Activated naive CD8-positive, alpha-beta T cell treated with anti-CD3 and anti-CD28 coated beads for 36 hours (primary cell): ENCODE data around the gene ATP1A4. TPM values are rescaled to one million over a fixed set of nuclear protein-coding genes. Genes with fewer than 3 reads are reported as not detected.

ENCODE experiments used
- DNase-seq: peaks from one replicate; pipeline ENCODE4 v3.0.0; 2021
- H3K27ac Mint-ChIP-seq: one replicate; pipeline ENCODE4 v1.8.0; 2022; ENCODE audit warnings: mild to moderate bottlenecking, moderate library complexity, mixed read lengths
- H3K27me3 Mint-ChIP-seq: one replicate; pipeline ENCODE4 v1.8.0; 2022; ENCODE audit warnings: mild to moderate bottlenecking, mixed read lengths
- H3K36me3 Mint-ChIP-seq: one replicate; pipeline ENCODE4 v1.8.0; 2021; ENCODE audit warnings: mild to moderate bottlenecking, mixed read lengths
- H3K4me1 Mint-ChIP-seq: one replicate; pipeline ENCODE4 v1.8.0; 2021; ENCODE audit warnings: mixed read lengths
- H3K4me3 Mint-ChIP-seq: one replicate; pipeline ENCODE4 v1.8.0; 2022; ENCODE audit warnings: mild to moderate bottlenecking, moderate library complexity, mixed read lengths
- H3K9me3 Mint-ChIP-seq: one replicate; pipeline ENCODE4 v1.8.0; 2022; ENCODE audit warnings: mixed read lengths
- total RNA-seq, 2 experiments: library from RNA; stranded (reverse); gene quantifications; one replicate each; pipeline ENCODE4 v1.2.3, GENCODE V29; 2021

ATP1A4 gene
- total RNA-seq, 2 experiments from 2014 or later = not detected

- DNase-seq = no peak
- Mint-ChIP-seq H3K27me3 (no peaks in the 10 kb centered on the region), H3K27ac (no peak overlapping the region), H3K36me3 (no peaks in the 10 kb centered on the region), H3K4me1 (no peaks in the 10 kb centered on the region), H3K9me3 (no peaks in the 10 kb centered on the region), H3K4me3 (no peak overlapping the region)
Measured at GRCh38 chr1:160130486-160130885, 20.9 kb upstream of the ATP1A4 start.

- no peaks in the 10 kb centered on the region for H3K9me3 Mint-ChIP-seq
- no peaks in the 10 kb centered on the region for H3K4me1 Mint-ChIP-seq
- DNase-seq = no peak
- H3K27me3 Mint-ChIP-seq = no peaks in the 10 kb centered on the region
- no peak overlapping the region for H3K4me3 Mint-ChIP-seq
- no peak overlapping the region for H3K27ac Mint-ChIP-seq
- no peaks in the 10 kb centered on the region for H3K36me3 Mint-ChIP-seq
Measured at GRCh38 chr1:160130939-160131338, 20.5 kb upstream of the ATP1A4 start.

DNA sequence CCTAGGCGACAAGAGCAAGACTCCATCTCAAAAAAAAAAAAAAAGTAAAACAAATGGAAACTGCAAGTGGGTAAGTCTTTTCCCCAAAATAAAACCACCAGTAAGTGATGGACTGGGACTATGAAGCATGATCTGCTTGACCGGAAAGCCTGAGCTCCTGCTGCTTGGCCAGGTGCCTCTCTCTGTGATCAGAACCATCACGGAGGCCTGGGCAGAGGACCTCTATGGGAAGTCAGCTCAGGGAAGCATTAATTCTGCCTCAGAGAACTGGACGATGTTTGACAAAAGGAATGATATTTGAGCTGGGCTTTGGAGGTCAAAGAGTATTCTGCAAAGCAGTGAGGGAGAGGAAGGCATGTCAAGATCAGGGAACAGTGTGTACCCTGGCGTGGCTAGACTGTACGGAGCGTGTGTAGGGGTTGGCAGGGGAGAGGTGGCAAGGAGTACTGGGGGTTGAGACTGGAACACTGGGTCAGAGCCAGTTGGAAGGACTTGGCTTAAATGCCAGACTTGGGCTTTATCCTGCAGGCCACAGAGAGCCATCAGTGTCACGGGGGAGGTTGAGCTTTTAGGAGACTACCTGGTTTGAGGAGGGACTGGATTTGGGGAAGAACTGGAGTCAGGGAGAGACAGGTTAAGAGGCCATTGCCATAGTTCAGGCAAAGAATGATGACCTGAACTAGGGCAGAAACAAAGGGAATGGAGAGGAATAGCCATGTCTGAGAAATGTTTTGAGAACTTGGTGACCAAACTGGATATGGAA lies 19.4 kb upstream of the ATP1A4 start:
- no peak for DNase-seq
- Mint-ChIP-seq H3K27ac (no peak overlapping the region), H3K9me3 (no peaks in the 10 kb centered on the region), H3K4me3 (no peak overlapping the region), H3K4me1 (no peaks in the 10 kb centered on the region), H3K27me3 (no peaks in the 10 kb centered on the region), H3K36me3 (no peaks in the 10 kb centered on the region)

- no peak overlapping the region for H3K27ac Mint-ChIP-seq
- H3K36me3 Mint-ChIP-seq = no peaks in the 10 kb centered on the region
- no peaks in the 10 kb centered on the region for H3K9me3 Mint-ChIP-seq
- DNase-seq = no peak
- H3K4me1 Mint-ChIP-seq = no peaks in the 10 kb centered on the region
- no peaks in the 10 kb centered on the region for H3K27me3 Mint-ChIP-seq
- no peak overlapping the region for H3K4me3 Mint-ChIP-seq
Measured at GRCh38 chr1:160133990-160134770, 17.2 kb upstream of the ATP1A4 start.

DNA sequence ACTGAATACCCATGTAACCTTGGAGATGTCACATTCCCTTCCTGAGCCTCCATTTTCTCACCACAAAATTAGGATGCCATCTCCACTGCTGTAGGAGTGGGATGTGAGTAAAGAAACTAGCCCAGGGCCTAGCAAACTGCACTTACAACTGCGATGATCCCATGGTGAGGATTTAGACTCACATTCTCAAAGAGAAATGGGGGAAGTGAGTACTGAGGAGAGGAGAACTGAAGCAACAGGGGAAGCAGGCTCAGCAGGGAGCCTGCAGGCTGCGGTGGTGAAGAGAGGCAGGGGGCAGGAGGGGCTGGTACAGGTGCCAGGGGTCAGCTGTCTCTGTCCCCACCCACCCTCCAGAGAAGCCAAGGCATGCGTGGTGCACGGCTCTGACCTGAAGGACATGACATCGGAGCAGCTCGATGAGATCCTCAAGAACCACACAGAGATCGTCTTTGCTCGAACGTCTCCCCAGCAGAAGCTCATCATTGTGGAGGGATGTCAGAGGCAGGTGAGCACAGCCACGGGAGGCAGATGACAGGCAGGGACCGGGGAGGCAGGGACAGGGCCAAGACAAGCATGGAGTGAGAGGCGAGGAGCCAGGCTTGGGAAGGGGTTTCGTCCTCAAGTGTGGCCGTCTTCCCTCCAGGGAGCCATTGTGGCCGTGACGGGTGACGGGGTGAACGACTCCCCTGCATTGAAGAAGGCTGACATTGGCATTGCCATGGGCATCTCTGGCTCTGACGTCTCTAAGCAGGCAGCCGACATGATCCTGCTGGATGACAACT lies 16.4 kb upstream of the ATP1A4 start:
- Mint-ChIP-seq H3K27ac (no peak overlapping the region), H3K27me3 (no peaks in the 10 kb centered on the region), H3K36me3 (no peaks in the 10 kb centered on the region), H3K4me1 (no peaks in the 10 kb centered on the region), H3K9me3 (no peaks in the 10 kb centered on the region), H3K4me3 (no peak overlapping the region)
- no peak for DNase-seq

DNA sequence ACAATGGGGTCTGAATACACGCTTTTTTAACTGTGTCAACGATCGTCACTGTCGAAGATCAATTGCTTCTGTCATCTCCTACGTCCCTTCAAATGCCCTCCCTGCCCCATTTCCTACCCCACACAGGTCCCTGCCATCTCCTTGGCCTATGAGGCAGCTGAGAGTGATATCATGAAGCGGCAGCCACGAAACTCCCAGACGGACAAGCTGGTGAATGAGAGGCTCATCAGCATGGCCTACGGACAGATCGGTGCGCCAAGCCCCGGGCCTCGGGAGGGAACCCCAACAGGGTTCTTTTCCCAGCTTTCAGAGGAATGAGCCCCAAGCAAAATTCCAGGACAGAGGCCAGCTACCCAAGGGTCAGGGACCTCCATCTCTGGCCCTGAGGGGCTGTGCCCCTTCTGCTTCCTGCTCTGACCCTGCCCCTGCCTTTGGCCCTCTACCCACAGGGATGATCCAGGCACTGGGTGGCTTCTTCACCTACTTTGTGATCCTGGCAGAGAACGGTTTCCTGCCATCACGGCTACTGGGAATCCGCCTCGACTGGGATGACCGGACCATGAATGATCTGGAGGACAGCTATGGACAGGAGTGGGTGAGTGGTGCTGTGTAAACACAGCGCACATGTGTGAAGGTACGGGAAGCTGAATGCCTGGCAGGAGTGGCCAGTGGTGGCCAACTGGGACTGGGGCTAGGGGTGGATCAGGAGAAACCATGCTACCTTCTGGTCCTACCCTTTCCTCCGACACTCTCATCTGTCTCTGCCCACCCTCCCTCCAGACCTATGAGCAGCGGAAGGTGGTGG lies 15.1 kb upstream of the ATP1A4 start:
- Mint-ChIP-seq H3K4me3 (no peak overlapping the region), H3K27ac (no peak overlapping the region), H3K36me3 (no peaks in the 10 kb centered on the region), H3K4me1 (no peaks in the 10 kb centered on the region), H3K9me3 (no peaks in the 10 kb centered on the region), H3K27me3 (no peaks in the 10 kb centered on the region)
- DNase-seq = no peak

GRCh38 chr1:160136926-160137200 lies 14.5 kb upstream of the ATP1A4 start:
- H3K9me3 Mint-ChIP-seq = no peaks in the 10 kb centered on the region
- peaks cover under 1% of the 10 kb centered on the region for H3K27me3 Mint-ChIP-seq
- H3K4me3 Mint-ChIP-seq = no peak overlapping the region
- no peaks in the 10 kb centered on the region for H3K36me3 Mint-ChIP-seq
- no peak overlapping the region for H3K27ac Mint-ChIP-seq
- no peaks in the 10 kb centered on the region for H3K4me1 Mint-ChIP-seq
- no peak for DNase-seq

DNA sequence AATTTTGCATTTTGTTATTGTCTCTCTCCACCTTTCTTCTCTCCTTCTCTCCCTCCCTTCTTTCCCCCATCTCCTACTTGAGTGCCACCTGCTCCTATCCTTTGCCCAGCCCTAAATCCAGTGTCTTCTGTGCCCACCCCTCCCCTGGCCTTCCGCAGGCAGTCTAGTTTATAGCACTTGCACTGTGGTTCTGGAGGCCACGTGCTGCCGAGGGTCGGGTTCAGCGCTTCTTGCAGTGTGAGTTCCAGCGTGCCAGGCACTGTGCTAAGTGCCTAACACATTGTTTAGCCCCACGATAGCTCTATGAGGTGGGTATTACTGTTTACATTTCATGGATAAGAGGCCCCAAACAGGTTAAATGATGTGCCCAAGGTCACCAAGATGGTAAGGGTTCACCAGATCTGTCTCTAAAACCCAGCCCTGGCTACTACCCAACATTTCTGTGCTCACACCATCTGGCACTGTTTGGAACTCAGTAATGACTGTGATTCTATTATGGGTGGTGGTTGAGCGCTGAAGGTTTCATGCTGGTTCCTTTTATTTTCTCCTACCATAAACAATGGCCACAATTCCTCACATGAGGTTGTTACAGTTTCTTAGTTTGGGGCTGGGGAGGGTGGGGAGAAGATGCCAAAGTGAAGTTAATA lies 14.1 kb upstream of the ATP1A4 start:
- no peaks in the 10 kb centered on the region for H3K4me1 Mint-ChIP-seq
- H3K9me3 Mint-ChIP-seq = no peaks in the 10 kb centered on the region
- no peak for DNase-seq
- no peak overlapping the region for H3K4me3 Mint-ChIP-seq
- peaks cover 5% of the 10 kb centered on the region for H3K27me3 Mint-ChIP-seq
- H3K27ac Mint-ChIP-seq = no peak overlapping the region
- no peaks in the 10 kb centered on the region for H3K36me3 Mint-ChIP-seq

GRCh38 chr1:160139840-160140239 lies 11.6 kb upstream of the ATP1A4 start:
- Mint-ChIP-seq H3K9me3 (no peaks in the 10 kb centered on the region), H3K4me1 (no peaks in the 10 kb centered on the region), H3K36me3 (no peaks in the 10 kb centered on the region)

GRCh38 chr1:160143695-160144094 lies 7.7 kb upstream of the ATP1A4 start:
- H3K27ac Mint-ChIP-seq = no peak overlapping the region
- H3K4me1 Mint-ChIP-seq = no peaks in the 10 kb centered on the region
- DNase-seq = no peak
- peaks cover 12% of the 10 kb centered on the region for H3K27me3 Mint-ChIP-seq
- H3K36me3 Mint-ChIP-seq = no peaks in the 10 kb centered on the region
- H3K9me3 Mint-ChIP-seq = no peaks in the 10 kb centered on the region
- H3K4me3 Mint-ChIP-seq = no peak overlapping the region

More at GRCh38 chr1:160139840-160140239, 11.6 kb upstream of the ATP1A4 start:
- no peak overlapping the region for H3K27ac Mint-ChIP-seq
- H3K27me3 Mint-ChIP-seq = peaks cover 12% of the 10 kb centered on the region
- DNase-seq = no peak
- no peak overlapping the region for H3K4me3 Mint-ChIP-seq

GRCh38 chr1:160144921-160145320 lies 6.5 kb upstream of the ATP1A4 start:
- peaks cover 12% of the 10 kb centered on the region for H3K27me3 Mint-ChIP-seq
- H3K36me3 Mint-ChIP-seq = no peaks in the 10 kb centered on the region
- no peaks in the 10 kb centered on the region for H3K4me1 Mint-ChIP-seq
- no peak overlapping the region for H3K27ac Mint-ChIP-seq
- no peaks in the 10 kb centered on the region for H3K9me3 Mint-ChIP-seq
- H3K4me3 Mint-ChIP-seq = no peak overlapping the region
- no peak for DNase-seq

DNA sequence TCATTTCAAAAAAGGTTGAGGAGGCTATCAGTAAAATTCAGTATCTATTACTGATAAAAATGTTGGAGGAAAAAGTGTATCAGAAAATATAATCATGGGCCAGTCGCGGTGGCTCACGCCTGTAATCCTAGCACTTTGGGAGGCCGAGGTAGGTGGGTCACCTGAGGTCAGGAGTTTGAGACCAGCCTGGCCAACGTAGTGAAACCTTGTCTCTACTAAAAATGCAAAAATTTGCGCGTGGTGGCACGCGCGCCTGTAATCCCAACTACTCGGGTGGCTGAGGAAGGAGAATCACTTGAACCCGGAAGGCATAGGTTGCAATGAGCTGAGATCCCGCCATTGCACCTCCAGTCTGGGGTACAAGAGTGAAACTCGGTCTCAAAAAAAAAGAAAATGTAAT lies 5.3 kb upstream of the ATP1A4 start:
- Mint-ChIP-seq H3K27me3 (peaks cover 12% of the 10 kb centered on the region), H3K36me3 (no peaks in the 10 kb centered on the region), H3K4me1 (no peaks in the 10 kb centered on the region), H3K9me3 (no peaks in the 10 kb centered on the region), H3K4me3 (no peak overlapping the region), H3K27ac (no peak overlapping the region)
- no peak for DNase-seq

- Mint-ChIP-seq H3K4me1 (no peaks in the 10 kb centered on the region), H3K27me3 (no peaks in the 10 kb centered on the region), H3K27ac (no peak overlapping the region), H3K36me3 (no peaks in the 10 kb centered on the region), H3K9me3 (no peaks in the 10 kb centered on the region), H3K4me3 (no peak overlapping the region)
- DNase-seq = no peak
Measured at GRCh38 chr1:160148121-160148520, 3.3 kb upstream of the ATP1A4 start.

DNA sequence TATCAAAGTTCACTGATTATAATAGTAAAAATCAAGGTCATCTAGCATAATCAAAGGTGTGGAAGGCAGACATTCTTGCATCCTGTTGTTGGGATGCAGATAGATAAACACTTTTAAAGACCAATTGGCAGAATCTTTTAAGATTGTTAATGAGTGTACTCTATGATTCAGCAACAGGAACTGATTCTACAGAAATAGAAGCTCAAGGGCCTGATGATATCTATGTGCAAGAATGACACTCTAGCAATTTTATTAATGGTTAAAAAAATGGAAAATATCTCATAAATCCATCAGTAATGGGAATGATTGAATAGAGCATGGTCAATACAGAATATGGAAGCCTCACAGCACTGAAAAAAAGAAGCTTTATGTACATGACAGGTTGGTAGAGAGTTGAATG lies 2.2 kb upstream of the ATP1A4 start:
- Mint-ChIP-seq H3K36me3 (no peaks in the 10 kb centered on the region), H3K27me3 (no peaks in the 10 kb centered on the region), H3K4me1 (no peaks in the 10 kb centered on the region), H3K27ac (no peak overlapping the region), H3K9me3 (no peaks in the 10 kb centered on the region), H3K4me3 (no peak overlapping the region)
- DNase-seq = no peak
